Trophoblast cell (in vitro differentiated cells and primary cell): ENCODE data around the gene ARHGEF39.

Experiments
- DNase-seq, 2 donors: peaks; one replicate each; pipeline ENCODE4 v3.0.0-alpha.2; 2016
- H2AFZ ChIP-seq: 2 replicates; pipeline ENCODE4 v1.6.1; 2013; ENCODE audit warnings: low read length, moderate library complexity, mild to moderate bottlenecking; ENCODE audit not compliant: insufficient read depth, poor library complexity
- H2AK5ac ChIP-seq: 2 replicates; pipeline ENCODE4 v1.6.1; 2013; ENCODE audit warnings: mild to moderate bottlenecking, low read length
- H2BK120ac ChIP-seq: 2 replicates; pipeline ENCODE4 v1.6.1; 2013; ENCODE audit warnings: low read length, mild to moderate bottlenecking, moderate library complexity; ENCODE audit not compliant: insufficient read depth, poor library complexity
- H2BK12ac ChIP-seq: 2 replicates; pipeline ENCODE4 v1.6.1; 2013; ENCODE audit warnings: mild to moderate bottlenecking, low read length, moderate library complexity
- H2BK5ac ChIP-seq: 2 replicates; pipeline ENCODE4 v1.6.1; 2013; ENCODE audit warnings: low read length, low read depth, moderate library complexity, mild to moderate bottlenecking; ENCODE audit not compliant: poor library complexity
- H3K14ac ChIP-seq: 2 replicates; pipeline ENCODE4 v1.6.1; 2013; ENCODE audit warnings: mild to moderate bottlenecking, low read length
- H3K18ac ChIP-seq: 2 replicates; pipeline ENCODE4 v1.6.1; 2013; ENCODE audit warnings: mild to moderate bottlenecking, low read length
- H3K23ac ChIP-seq: 2 replicates; pipeline ENCODE4 v1.6.1; 2013; ENCODE audit warnings: low read length
- H3K27ac ChIP-seq: 2 replicates; pipeline ENCODE4 v1.5.1; 2013; ENCODE audit warnings: low read depth, mild to moderate bottlenecking, inconsistent platforms, low read length, moderate library complexity
- H3K27me3 ChIP-seq: 2 replicates; pipeline ENCODE4 v1.6.1; 2013; ENCODE audit warnings: inconsistent platforms, mild to moderate bottlenecking, low read length, moderate library complexity; ENCODE audit not compliant: insufficient read depth
- H3K36me3 ChIP-seq, 2 experiments: 1 replicate in 1 of 2; 2 replicates in 1 of 2; pipeline ENCODE4 v1.6.1; 2013; ENCODE audit warnings: low read length in 2 of 2, mild to moderate bottlenecking in 2 of 2, moderate library complexity in 1 of 2; ENCODE audit not compliant: insufficient read depth in 2 of 2, control insufficient read depth in 1 of 2
- H3K4ac ChIP-seq: 2 replicates; pipeline ENCODE4 v1.6.1; 2013; ENCODE audit warnings: low read depth, mild to moderate bottlenecking, low read length, moderate library complexity
- H3K4me1 ChIP-seq, 2 experiments: 1 replicate in 1 of 2; 2 replicates in 1 of 2; pipeline ENCODE4 v1.6.1; 2013; ENCODE audit warnings: low read length in 2 of 2, mild to moderate bottlenecking in 2 of 2, moderate library complexity in 1 of 2; ENCODE audit not compliant: insufficient read depth in 2 of 2, control insufficient read depth in 1 of 2
- H3K4me2 ChIP-seq: 2 replicates; pipeline ENCODE4 v1.6.1; 2013; ENCODE audit warnings: inconsistent platforms, mild to moderate bottlenecking, low read length, moderate library complexity
- H3K4me3 ChIP-seq: 2 replicates; pipeline ENCODE4 v1.5.1; 2013; ENCODE audit warnings: mild to moderate bottlenecking, low read depth, low read length, inconsistent platforms
- H3K79me1 ChIP-seq: one replicate; pipeline ENCODE4 v1.6.1; 2013; ENCODE audit warnings: low read length
- H3K79me2 ChIP-seq: 2 replicates; pipeline ENCODE4 v1.6.1; 2013; ENCODE audit warnings: low read length, mild to moderate bottlenecking; ENCODE audit not compliant: control insufficient read depth, insufficient read depth, poor library complexity
- H3K9ac ChIP-seq: 2 replicates; pipeline ENCODE4 v1.6.1; 2013; ENCODE audit warnings: mild to moderate bottlenecking, low read length
- H3K9me3 ChIP-seq: 2 replicates; pipeline ENCODE4 v1.6.1; 2013; ENCODE audit warnings: low read depth, mild to moderate bottlenecking, control low read depth, inconsistent platforms, low read length; ENCODE audit not compliant: insufficient read depth
- H4K12ac ChIP-seq: 2 replicates; pipeline ENCODE4 v1.6.1; 2013; ENCODE audit warnings: low read depth, mild to moderate bottlenecking, low read length, moderate library complexity
- H4K8ac ChIP-seq: 2 replicates; pipeline ENCODE4 v1.6.1; 2013; ENCODE audit warnings: low read depth, mild to moderate bottlenecking, low read length, moderate library complexity
- H4K91ac ChIP-seq: one replicate; pipeline ENCODE4 v1.6.1; 2013; ENCODE audit warnings: low read depth, mild to moderate bottlenecking, low read length, moderate library complexity
- WGBS: extraction: QIAGEN DNeasy Blood & Tissue Kit; methylation state at CpG from one replicate; pipeline ENCODE4 v1.1.7; 2013; ENCODE audit warnings: missing lambda C conversion rate; ENCODE audit not compliant: insufficient read length, insufficient coverage; ENCODE audit errors: extremely low coverage; 5-methylcytosine and 5-hydroxymethylcytosine counted together

Gene ARHGEF39

GRCh38 chr9:35673132-35674024, 8.4 kb upstream of the ARHGEF39 start, which contains the start of gene CA9:
Gene CA9, plus strand, starts transcription at chr9:35673928. Its CDS starts 32 bp downstream, at chr9:35673960.
- H3K18ac ChIP-seq, result no peak within 1 kb of the TSS
- peaks cover 3% of the 10 kb centered on the region for H3K27me3 ChIP-seq
- WGBS, result no CpG with 5 or more reads among the region's 10 CpGs
- H2AK5ac ChIP-seq, result no peak within 1 kb of the TSS
- H3K23ac ChIP-seq, result no peak within 1 kb of the TSS
- H3K4me1 ChIP-seq, result peaks cover 5 to 15% of the 10 kb centered on the region in 2 experiments
- no peak within 1 kb of the TSS for H3K9ac ChIP-seq
- no peak within 1 kb of the TSS for H3K4me3 ChIP-seq
- no peak within 1 kb of the TSS for H2BK12ac ChIP-seq
- no peaks in the 10 kb centered on the region for H3K9me3 ChIP-seq
- H4K12ac ChIP-seq, result no peak within 1 kb of the TSS
- H3K14ac ChIP-seq, result no peak within 1 kb of the TSS
- no peak for DNase-seq
- no peak within 1 kb of the TSS for H2BK120ac ChIP-seq
- H3K4ac ChIP-seq, result no peak within 1 kb of the TSS
- no peak within 1 kb of the TSS for H3K4me2 ChIP-seq
- H3K79me2 ChIP-seq, result no peaks in the 10 kb centered on the region
- no peak within 1 kb of the TSS for H2AFZ ChIP-seq
- no peak within 1 kb of the TSS for H4K8ac ChIP-seq
- H3K36me3 ChIP-seq, result no peaks in the 10 kb centered on the region
- peaks cover 3% of the 10 kb centered on the region for H3K79me1 ChIP-seq
- no peak within 1 kb of the TSS for H4K91ac ChIP-seq
- H3K27ac ChIP-seq, result no peak within 1 kb of the TSS
- no peak within 1 kb of the TSS for H2BK5ac ChIP-seq

DNA sequence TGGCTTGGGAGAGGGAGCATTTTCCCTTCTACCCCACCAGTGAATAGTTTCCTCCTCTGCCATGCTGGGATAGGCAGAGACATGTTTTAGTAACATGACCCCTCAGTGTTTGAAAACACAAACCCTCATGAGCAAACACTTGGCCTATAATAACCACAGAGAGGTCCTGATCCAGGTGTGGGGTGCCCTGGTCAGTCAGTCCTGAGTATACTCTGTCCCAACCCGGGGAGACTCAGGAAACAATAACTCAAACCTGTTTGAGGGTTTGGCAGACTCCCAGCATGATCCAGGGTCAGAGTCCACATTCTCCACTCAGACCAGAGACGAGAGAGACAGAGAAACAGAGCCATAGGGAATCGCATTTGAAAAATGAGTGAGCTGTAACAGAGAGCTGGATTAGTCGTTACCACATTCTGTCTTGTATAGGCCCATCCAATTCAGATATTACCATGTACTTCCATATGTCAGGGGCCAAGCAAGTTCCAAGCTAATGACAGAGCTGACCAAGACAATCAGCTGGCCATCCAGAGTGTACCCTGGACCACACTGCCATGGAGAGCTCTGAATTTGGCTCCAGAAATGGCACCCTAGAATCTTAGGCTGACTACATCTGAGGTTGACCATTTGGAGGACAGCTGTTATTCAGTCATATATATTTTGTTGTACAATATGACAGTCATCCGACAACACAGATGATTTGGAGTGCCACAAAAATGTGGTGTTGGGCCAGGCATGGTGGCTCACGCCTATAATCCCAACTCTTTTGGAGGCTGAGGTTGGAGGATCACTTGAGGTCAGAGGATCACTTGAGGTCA, 4.5 kb upstream of the ARHGEF39 start:
- Histone ChIP-seq H3K4ac (no peak overlapping the region), H3K4me3 (no peak overlapping the region), H3K79me1 (peaks cover 4% of the 10 kb centered on the region), H2AK5ac (no peak overlapping the region), H4K91ac (no peak overlapping the region), H3K36me3 (no peaks in the 10 kb centered on the region), H4K8ac (no peak overlapping the region), H3K27me3 (peaks cover 3% of the 10 kb centered on the region), H3K14ac (no peak overlapping the region), H3K9ac (no peak overlapping the region), H3K79me2 (peaks cover 4% of the 10 kb centered on the region), H3K4me2 (no peak overlapping the region), H3K27ac (no peak overlapping the region), H2AFZ (no peak overlapping the region), H2BK12ac (no peak overlapping the region), H3K4me1 (peaks cover 3 to 10% of the 10 kb centered on the region in 2 experiments), H3K18ac (no peak overlapping the region), H2BK120ac (no peak overlapping the region), H3K23ac (no peak overlapping the region), H2BK5ac (no peak overlapping the region), H3K9me3 (peaks cover 2% of the 10 kb centered on the region), H4K12ac (no peak overlapping the region)
- WGBS, result no CpG with 5 or more reads among the region's 6 CpGs
- no peak for DNase-seq

GRCh38 chr9:35667939-35668338, 2.9 kb upstream of the ARHGEF39 start:
- no peak overlapping the region for H2BK5ac ChIP-seq
- no peak overlapping the region for H4K8ac ChIP-seq
- H2BK12ac ChIP-seq, result no peak overlapping the region
- H4K12ac ChIP-seq, result no peak overlapping the region
- H2BK120ac ChIP-seq, result no peak overlapping the region
- no peak overlapping the region for H3K4me2 ChIP-seq
- no peaks in the 10 kb centered on the region for H3K27me3 ChIP-seq
- no peak overlapping the region for H3K4ac ChIP-seq
- no peak overlapping the region for H3K9ac ChIP-seq
- H3K9me3 ChIP-seq, result peaks cover 2% of the 10 kb centered on the region
- H3K36me3 ChIP-seq, result no peaks in the 10 kb centered on the region
- no peak overlapping the region for H3K4me3 ChIP-seq
- no CpG with 5 or more reads among the region's 3 CpGs for WGBS
- no peak overlapping the region for H3K27ac ChIP-seq
- peaks cover 6% of the 10 kb centered on the region for H3K79me1 ChIP-seq
- DNase-seq, result no peak
- no peak overlapping the region for H2AFZ ChIP-seq
- H3K4me1 ChIP-seq, result peaks cover 17% of the 10 kb centered on the region in 2 experiments
- H3K14ac ChIP-seq, result no peak overlapping the region
- H3K23ac ChIP-seq, result no peak overlapping the region
- H2AK5ac ChIP-seq, result no peak overlapping the region
- H3K79me2 ChIP-seq, result peaks cover 5% of the 10 kb centered on the region
- H3K18ac ChIP-seq, result no peak overlapping the region
- no peak overlapping the region for H4K91ac ChIP-seq

DNA sequence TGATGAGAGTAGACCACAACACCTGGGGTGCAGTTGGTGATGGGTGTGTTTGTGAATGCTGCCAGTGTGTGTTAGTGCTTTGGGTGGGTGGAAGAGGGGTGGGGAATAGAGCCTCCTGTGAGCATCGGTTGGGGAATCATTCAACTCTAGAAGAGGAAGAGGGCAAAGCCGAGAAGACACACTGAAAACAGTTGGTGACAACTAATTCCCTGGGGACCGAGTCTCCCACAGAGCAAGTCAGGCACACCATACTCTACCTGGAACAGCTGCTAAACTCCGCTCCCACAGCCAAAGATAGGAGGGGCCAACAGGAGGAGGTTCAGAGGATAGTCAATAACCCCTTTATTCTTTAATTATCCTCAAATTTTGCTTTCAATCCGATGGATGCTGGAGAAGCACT, 1.6 kb upstream of the ARHGEF39 start:
- WGBS, result no CpG with 5 or more reads among the region's 5 CpGs
- Histone ChIP-seq H3K79me1 (peaks cover 6% of the 10 kb centered on the region), H3K9me3 (peaks cover 2% of the 10 kb centered on the region), H4K8ac (no peak overlapping the region), H3K27me3 (no peaks in the 10 kb centered on the region), H3K14ac (no peak overlapping the region), H2BK12ac (no peak overlapping the region), H2AFZ (no peak overlapping the region), H3K9ac (no peak overlapping the region), H2BK5ac (no peak overlapping the region), H3K27ac (no peak overlapping the region), H3K36me3 (peaks cover 5 to 7% of the 10 kb centered on the region in 2 experiments), H2AK5ac (no peak overlapping the region), H3K18ac (no peak overlapping the region), H3K4me1 (peaks cover 17 to 23% of the 10 kb centered on the region in 2 experiments), H4K12ac (no peak overlapping the region), H2BK120ac (no peak overlapping the region), H3K23ac (no peak overlapping the region), H3K4me2 (no peak overlapping the region), H3K4ac (no peak overlapping the region), H4K91ac (no peak overlapping the region), H3K4me3 (no peak overlapping the region), H3K79me2 (peaks cover 5% of the 10 kb centered on the region)
- no peak for DNase-seq
